DND-41 (cell line): ENCODE data around the gene DLX5.

Experiments
- ATAC-seq: fragments of 200-7000 bp; cut with Tn5 transposase; 3 replicates; pipeline ENCODE4 v1.9.1; 2021; ENCODE audit warnings: low read depth; ENCODE audit not compliant: insufficient read depth
- DNase-seq: peaks from one replicate; pipeline ENCODE4 v3.0.0-alpha.2; 2020
- H2AFZ ChIP-seq: 2 replicates; pipeline ENCODE4 v1.6.0; 2012; ENCODE audit warnings: low read depth, low read length
- H3K27ac ChIP-seq: 2 replicates; pipeline ENCODE4 v1.5.1; 2012; ENCODE audit warnings: low read length, inconsistent platforms
- H3K27me3 ChIP-seq: fragments of 200-600 bp; sonication (generic); 2 replicates; pipeline ENCODE4 v1.6.0; 2012; ENCODE audit warnings: low read length, mild to moderate bottlenecking, inconsistent platforms; ENCODE audit not compliant: insufficient read depth, poor library complexity
- H3K36me3 ChIP-seq: 2 replicates; pipeline ENCODE4 v1.5.1; 2012; ENCODE audit warnings: low read length, inconsistent platforms; ENCODE audit not compliant: insufficient read depth
- H3K4me1 ChIP-seq: 2 replicates; pipeline ENCODE4 v1.5.1; 2012; ENCODE audit warnings: mild to moderate bottlenecking, low read length; ENCODE audit not compliant: insufficient read depth
- H3K4me2 ChIP-seq: 2 replicates; pipeline ENCODE4 v1.6.0; 2012; ENCODE audit warnings: mild to moderate bottlenecking, moderate library complexity, low read length, inconsistent platforms; ENCODE audit not compliant: insufficient read depth
- H3K4me3 ChIP-seq, 2 experiments: fragments of 200-600 bp in 1 of 2; shearing (Covaris generic) in 1 of 2; 2 replicates each; pipeline ENCODE4 v1.5.1; 2012 to 2016; ENCODE audit warnings: inconsistent platforms in 2 of 2, low read length in 2 of 2, mild to moderate bottlenecking in 2 of 2, low read depth in 1 of 2, moderate library complexity in 1 of 2
- H3K79me2 ChIP-seq: 2 replicates; pipeline ENCODE4 v1.6.0; 2012; ENCODE audit warnings: low read length, inconsistent platforms; ENCODE audit not compliant: insufficient read depth
- H3K9ac ChIP-seq: 2 replicates; pipeline ENCODE4 v1.6.0; 2012; ENCODE audit warnings: low read depth, mild to moderate bottlenecking, inconsistent platforms, low read length, moderate library complexity
- H3K9me3 ChIP-seq: 2 replicates; pipeline ENCODE4 v1.5.1; 2012; ENCODE audit warnings: low read length, moderate library complexity, mild to moderate bottlenecking, inconsistent platforms; ENCODE audit not compliant: insufficient read depth, severe bottlenecking
- H4K20me1 ChIP-seq: 2 replicates; pipeline ENCODE4 v1.6.0; 2012; ENCODE audit warnings: low read length; ENCODE audit not compliant: insufficient read depth
- CTCF ChIP-seq: IDR thresholded peaks from 2 replicates; pipeline ENCODE4 v1.5.1; 2012; ENCODE audit warnings: borderline replicate concordance, low read length, moderate library complexity, mild to moderate bottlenecking; ENCODE audit not compliant: poor library complexity, severe bottlenecking; ENCODE audit errors: extremely low read depth
- EZH2 ChIP-seq: IDR thresholded peaks from 3 replicates; pipeline ENCODE4 v1.6.1; 2012; ENCODE audit warnings: borderline replicate concordance, low read depth, mild to moderate bottlenecking, moderate library complexity, low read length, inconsistent platforms; ENCODE audit not compliant: severe bottlenecking

The DLX5 gene

GRCh38 chr7:97008275-97008917, 16.2 kb downstream of the DLX5 start:
- DNase-seq: no peak
- Histone ChIP-seq H2AFZ (no peak overlapping the region), H3K27me3 (no peaks in the 10 kb centered on the region), H4K20me1 (no peaks in the 10 kb centered on the region), H3K9ac (no peak overlapping the region), H3K4me3 (no peak overlapping the region), H3K4me2 (no peak overlapping the region), H3K36me3 (no peaks in the 10 kb centered on the region), H3K79me2 (no peaks in the 10 kb centered on the region), H3K4me1 (no peaks in the 10 kb centered on the region), H3K9me3 (no peaks in the 10 kb centered on the region), H3K27ac (no peak overlapping the region)
- no peak for ATAC-seq
- no peak for TF ChIP-seq CTCF
- TF ChIP-seq EZH2: no peak

- TF ChIP-seq EZH2 (no peak), CTCF (no peak)
- Histone ChIP-seq H3K4me1 (no peaks in the 10 kb centered on the region), H3K36me3 (no peaks in the 10 kb centered on the region), H4K20me1 (no peaks in the 10 kb centered on the region), H2AFZ (no peak overlapping the region), H3K79me2 (no peaks in the 10 kb centered on the region), H3K27ac (no peak overlapping the region), H3K9me3 (no peaks in the 10 kb centered on the region), H3K4me2 (no peak overlapping the region), H3K27me3 (no peaks in the 10 kb centered on the region), H3K4me3 (no peak overlapping the region), H3K9ac (no peak overlapping the region)
- ATAC-seq (no peak), DNase-seq (no peak)
Observed at GRCh38 chr7:97007583-97007861, 17.1 kb downstream of the DLX5 start.

GRCh38 chr7:97006816-97007582, 17.6 kb downstream of the DLX5 start:
- Histone ChIP-seq H3K27ac (no peak overlapping the region), H3K9ac (no peak overlapping the region), H4K20me1 (no peaks in the 10 kb centered on the region), H3K4me3 (no peak overlapping the region), H3K4me2 (no peak overlapping the region), H3K4me1 (no peaks in the 10 kb centered on the region), H3K36me3 (no peaks in the 10 kb centered on the region), H3K79me2 (no peaks in the 10 kb centered on the region), H2AFZ (no peak overlapping the region), H3K9me3 (no peaks in the 10 kb centered on the region), H3K27me3 (no peaks in the 10 kb centered on the region)
- TF ChIP-seq EZH2 (no peak), CTCF (no peak)
- DNase-seq (no peak), ATAC-seq (no peak)
